ENCODE results near the gene PRKCQ. TPM values are rescaled to one million over a fixed set of nuclear protein-coding genes. Genes with fewer than 3 reads are reported as not detected.

The PRKCQ gene
- total and polyA plus RNA-seq, 2 of the 13 experiments (the other 11 are each of a cell fraction or from before 2014, with no cell fraction given), result 0.13 to 0.35 TPM

- Histone ChIP-seq H3K36me3 (replicated peaks in 1 of 2; ENCODE audit: control insufficient read depth in 1 of 2, insufficient read depth in 2 of 2, low read length in 2 of 2) (no peaks in the 10 kb centered on the region), H3K27me3 (ENCODE audit: control insufficient read depth in 1 of 2, insufficient read depth in 2 of 2, low read length in 2 of 2) (peaks cover 1 to 6% of the 10 kb centered on the region in 2 experiments; a peak in 3 of 5 replicates), H3K4me1 (ENCODE audit: insufficient read depth, low read length) (peaks cover 4% of the 10 kb centered on the region; the same call in 1 of the 2 replicates), H3K79me2 (ENCODE audit: insufficient read depth, low read length) (no peaks in the 10 kb centered on the region), H3K4me2 (ENCODE audit: low read depth, low read length) (no peak overlapping the region), H4K20me1 (ENCODE audit: insufficient read depth, low read length) (no peaks in the 10 kb centered on the region), H3K27ac (ENCODE audit: extremely low read length, insufficient read depth, low read length) (no peak overlapping the region), H2AFZ (ENCODE audit: low read length) (no peak overlapping the region), H3K9me3 (ENCODE audit: low read length) (no peaks in the 10 kb centered on the region), H3K4me3 (replicated peaks in 1 of 3; ENCODE audit: insufficient read depth in 1 of 3, low read depth in 2 of 3, low read length in 3 of 3) (no peak overlapping the region), H3K9ac (ENCODE audit: insufficient read depth, low read depth, low read length) (no peak overlapping the region)
- in situ Hi-C loops (cut with HindIII; ENCODE audit: extremely low pct_ligation_motif_present, low pct_unique_long_range_greater_than_20kb), result no loop called here
- FAIRE-seq, result no peak
- 13% methylated on average over 2 of the region's 2 CpGs for WGBS (ENCODE audit: low lambda C conversion rate)
- DNase-seq (ENCODE audit: low spot score), result no peak
- ChIA-PET CTCF (ENCODE audit: low intra/inter-chr PET ratio, low total read pairs) (no interaction called here), POLR2A (no interaction called here)
- ATAC-seq, result no peak
- no TSS peak for BruUV-seq (replicated peaks)
- intact Hi-C loops (cut with micrococcal nuclease; ENCODE audit: unreplicated experiment), result no loop called here
- TF ChIP-seq TAF1 (CRISPR knock-in tag; IDR thresholded peaks at IDR 0.05) (no peak), ZBTB4 (CRISPR knock-in tag; IDR thresholded peaks at IDR 0.05; ENCODE audit: borderline replicate concordance) (no peak), ZNF607 (CRISPR knock-in tag; IDR thresholded peaks at IDR 0.05; ENCODE audit: borderline replicate concordance) (no peak), ATF5 (CRISPR knock-in tag; IDR thresholded peaks at IDR 0.05; ENCODE audit: low read depth) (no peak), NFKBIZ (CRISPR knock-in tag; IDR thresholded peaks at IDR 0.05) (no peak), ZNF503 (CRISPR knock-in tag; IDR thresholded peaks at IDR 0.05) (no peak), ZNF790 (CRISPR knock-in tag; IDR thresholded peaks at IDR 0.05; ENCODE audit: borderline replicate concordance) (no peak), ZNF33B (CRISPR knock-in tag; IDR thresholded peaks at IDR 0.05) (no peak), HMGXB4 (CRISPR knock-in tag; IDR thresholded peaks at IDR 0.05; ENCODE audit: borderline replicate concordance in 1 of 2, low read depth in 1 of 2) (no peak), ZNF414 (CRISPR knock-in tag; IDR thresholded peaks at IDR 0.05) (no peak), ZNF567 (CRISPR knock-in tag; IDR thresholded peaks at IDR 0.05; ENCODE audit: borderline replicate concordance) (no peak), CREM (IDR thresholded peaks at IDR 0.05) (no peak), CREM (CRISPR knock-in tag; IDR thresholded peaks at IDR 0.05) (no peak), ZNF792 (CRISPR knock-in tag; IDR thresholded peaks at IDR 0.05) (no peak)
These were observed 189.7 kb downstream of the PRKCQ start for GRCh38 chr10:6390213-6390845.

Measured in HepG2 (cell line).